IMR-90 (cell line): ENCODE measurements around the gene GMCL2. TPM values are rescaled to one million over a fixed set of nuclear protein-coding genes. Genes with fewer than 3 reads are reported as not detected.

Source experiments
- ATAC-seq: fragments of 200-7000 bp; cut with Tn5 transposase; 2 replicates; pipeline ENCODE4 v1.9.1; 2020; ENCODE audit warnings: low read depth, mild to moderate bottlenecking, moderate library complexity
- BruUV-seq: library from RNA; stranded (reverse); fragments of 400-500 nt; replicated peaks from 2 replicates; lab custom pipeline; 2021; lab: Mats Ljungman, UMichigan
- CTCF ChIA-PET: fragments of 300-600 bp; formaldehyde crosslinking; extraction: SDS; loops from one replicate; lab custom pipeline; 2021; ENCODE audit warnings: antibody characterized with exemption; lab: Yijun Ruan, JAX
- POLR2A ChIA-PET: fragments of 300-600 bp; sonication (Branson Sonifier 250); formaldehyde crosslinking; loops from one replicate; lab custom pipeline; 2022; ENCODE audit warnings: antibody characterized with exemption; ENCODE audit not compliant: unreplicated experiment; lab: Charles Lee
- DNase-seq: peaks from one replicate; pipeline ENCODE4 v3.0.0; 2013
- H2AFZ ChIP-seq: replicated peaks from 2 replicates; pipeline ENCODE3; 2013; ENCODE audit warnings: low read length, mild to moderate bottlenecking; ENCODE audit not compliant: poor library complexity
- H2AK5ac ChIP-seq: 2 replicates; pipeline ENCODE4 v1.6.1; 2013; ENCODE audit warnings: low read depth, low read length, inconsistent platforms
- H2AK9ac ChIP-seq: replicated peaks from 2 replicates; pipeline ENCODE3; 2013; ENCODE audit warnings: mild to moderate bottlenecking, low read depth, low read length, moderate library complexity; ENCODE audit not compliant: poor library complexity
- H2BK120ac ChIP-seq: 2 replicates; pipeline ENCODE4 v1.6.1; 2013; ENCODE audit warnings: low read depth, low read length, inconsistent platforms
- H2BK15ac ChIP-seq: 3 replicates; pipeline ENCODE4 v1.6.1; 2013; ENCODE audit warnings: low read depth, low read length, inconsistent platforms
- H2BK20ac ChIP-seq: 2 replicates; pipeline ENCODE4 v1.6.1; 2013; ENCODE audit warnings: low read depth, mild to moderate bottlenecking, inconsistent platforms, low read length, moderate library complexity
- H2BK5ac ChIP-seq: 2 replicates; pipeline ENCODE4 v1.6.1; 2013; ENCODE audit warnings: mild to moderate bottlenecking, low read depth, low read length, inconsistent platforms; ENCODE audit not compliant: poor library complexity, severe bottlenecking
- H3K14ac ChIP-seq: replicated peaks from 2 replicates; pipeline ENCODE4 v1.6.1; 2013; ENCODE audit warnings: low read depth, low read length, inconsistent platforms
- H3K18ac ChIP-seq: 2 replicates; pipeline ENCODE4 v1.6.1; 2013; ENCODE audit warnings: low read depth, low read length, control low read depth
- H3K23ac ChIP-seq: 2 replicates; pipeline ENCODE4 v1.6.1; 2013; ENCODE audit warnings: low read depth, low read length, inconsistent platforms
- H3K27ac ChIP-seq: 2 replicates; pipeline ENCODE4 v1.5.1; 2013; ENCODE audit warnings: mild to moderate bottlenecking, control low read depth, low read length; ENCODE audit not compliant: insufficient read depth
- H3K27me3 ChIP-seq: 2 replicates; pipeline ENCODE4 v1.6.1; 2013; ENCODE audit warnings: low read length; ENCODE audit not compliant: control insufficient read depth, insufficient read depth
- H3K36me3 ChIP-seq: 2 replicates; pipeline ENCODE4 v1.6.1; 2013; ENCODE audit warnings: low read length, mixed read lengths; ENCODE audit not compliant: control insufficient read depth, insufficient read depth
- H3K4ac ChIP-seq: 2 replicates; pipeline ENCODE4 v1.6.1; 2013; ENCODE audit warnings: low read depth, low read length, inconsistent platforms
- H3K4me1 ChIP-seq: 2 replicates; pipeline ENCODE4 v1.6.1; 2013; ENCODE audit warnings: low read length, mixed read lengths; ENCODE audit not compliant: control insufficient read depth, insufficient read depth
- H3K4me2 ChIP-seq: 2 replicates; pipeline ENCODE4 v1.6.1; 2013; ENCODE audit warnings: low read depth, mild to moderate bottlenecking, control low read depth, low read length, moderate library complexity
- H3K4me3 ChIP-seq: 2 replicates; pipeline ENCODE4 v1.5.1; 2013; ENCODE audit warnings: low read depth, mild to moderate bottlenecking, control low read depth, low read length, moderate library complexity; ENCODE audit not compliant: insufficient read depth
- H3K56ac ChIP-seq: 2 replicates; pipeline ENCODE4 v1.6.1; 2013; ENCODE audit warnings: low read length, inconsistent platforms; ENCODE audit not compliant: insufficient read depth; ENCODE audit errors: extremely low read depth
- H3K79me1 ChIP-seq, 2 experiments: 2 replicates each; pipeline ENCODE4 v1.6.1; 2013; ENCODE audit warnings: low read length in 2 of 2, inconsistent platforms in 1 of 2, low read depth in 1 of 2
- H3K9ac ChIP-seq: 2 replicates; pipeline ENCODE4 v1.6.1; 2013; ENCODE audit warnings: low read depth, low read length, control low read depth
- H3K9me1 ChIP-seq: 2 replicates; pipeline ENCODE4 v1.6.1; 2013; ENCODE audit warnings: low read length, inconsistent platforms; ENCODE audit not compliant: insufficient read depth
- H3K9me3 ChIP-seq: 2 replicates; pipeline ENCODE4 v1.6.1; 2013; ENCODE audit warnings: low read length; ENCODE audit not compliant: control insufficient read depth, insufficient read depth
- H4K20me1 ChIP-seq: 2 replicates; pipeline ENCODE4 v1.6.1; 2013; ENCODE audit warnings: low read length, inconsistent platforms; ENCODE audit not compliant: insufficient read depth
- H4K5ac ChIP-seq: 2 replicates; pipeline ENCODE4 v1.6.1; 2013; ENCODE audit warnings: mild to moderate bottlenecking, low read depth, low read length, control low read depth
- H4K8ac ChIP-seq, 2 experiments: 2 replicates each; pipeline ENCODE4 v1.6.1; 2013; ENCODE audit warnings: low read depth in 2 of 2, low read length in 2 of 2, control low read depth in 1 of 2, inconsistent platforms in 1 of 2
- H4K91ac ChIP-seq: 2 replicates; pipeline ENCODE4 v1.6.1; 2013; ENCODE audit warnings: low read depth, low read length, inconsistent platforms; ENCODE audit not compliant: insufficient read depth
- POLR2A ChIP-seq: IDR thresholded peaks from 2 replicates; pipeline ENCODE4 v1.6.1; 2012; ENCODE audit warnings: mild to moderate bottlenecking, low read depth, low read length
- RCOR1 ChIP-seq: IDR thresholded peaks from 2 replicates; pipeline ENCODE4 v1.6.1; 2012; ENCODE audit warnings: mild to moderate bottlenecking, low read length, improper control_type of control experiment; ENCODE audit not compliant: insufficient replicate concordance
- WGBS, 2 experiments: methylation state at CpG; one replicate each; pipeline versions ENCODE4 v1.1.5 to v1.1.7; 2013; ENCODE audit warnings: missing lambda C conversion rate in 2 of 2; ENCODE audit not compliant: insufficient read length in 1 of 2; ENCODE audit errors: extremely low coverage in 2 of 2; 5-methylcytosine and 5-hydroxymethylcytosine counted together
- dilution Hi-C: fragments of 300-500 bp; cut with HindIII; formaldehyde crosslinking; loops from one replicate; pipeline ENCODE4 v1.14.3; 2018; ENCODE audit warnings: low sequenced_read_pairs; ENCODE audit not compliant: unreplicated experiment
- in situ Hi-C: fragments of 300-500 bp; cut with MboI; formaldehyde crosslinking; loops from 3 replicates; pipeline ENCODE4 v1.14.3; 2019; ENCODE audit warnings: low sequenced_read_pairs, inconsistent platforms, mixed read lengths
- intact Hi-C: fragments of 100-400 bp; cut with micrococcal nuclease; formaldehyde crosslinking; loops from 2 replicates; pipeline ENCODE4 v1.10.0; 2022
- polyA plus RNA-seq, 3 experiments: library from polyadenylated mRNA; depleted of rRNA; stranded (reverse); fragments of >200 nt; gene quantifications; 2 replicates each; pipeline ENCODE4 v1.2.3, GENCODE V29; 2012; ENCODE audit warnings: low replicate concordance in 1 of 3
- total RNA-seq: library from RNA; depleted of rRNA; stranded (reverse); fragments of >200 nt; gene quantifications from 2 replicates; pipeline ENCODE4 v1.2.3, GENCODE V29; 2012

Gene GMCL2
- total and polyA plus RNA-seq, 2 of the 4 experiments (the other 2 are of a cell fraction), result not detected

DNA sequence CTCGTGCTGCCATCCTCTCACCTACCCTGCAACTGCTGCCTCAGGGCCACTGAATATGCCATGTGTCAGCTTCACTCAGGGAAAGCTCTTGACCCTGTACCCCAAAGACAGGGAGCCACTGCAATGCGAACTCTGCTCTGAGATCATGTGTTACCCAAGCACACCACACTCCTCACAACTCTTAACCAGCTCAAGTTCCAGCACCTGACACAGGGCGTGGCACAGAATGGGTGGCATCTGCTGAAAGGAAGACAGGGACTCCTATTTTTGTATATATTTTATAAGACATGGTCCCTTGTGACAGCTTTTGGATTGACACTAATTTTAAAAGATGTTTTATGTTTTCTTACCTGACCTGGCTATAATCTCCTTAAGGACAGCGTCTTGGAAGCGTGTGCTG lies 34.7 kb upstream of the GMCL2 start:
- H2AK9ac ChIP-seq, result no peak overlapping the region
- no peak overlapping the region for H4K8ac ChIP-seq
- H3K4ac ChIP-seq, result no peak overlapping the region
- no peak overlapping the region for H3K9ac ChIP-seq
- no peak overlapping the region for H3K4me2 ChIP-seq
- no peaks in the 10 kb centered on the region for H3K27me3 ChIP-seq
- H3K56ac ChIP-seq, result no peak overlapping the region
- dilution Hi-C loops, result no loop called here
- in situ Hi-C loops, result no loop called here
- intact Hi-C loops, result no loop called here
- H2BK20ac ChIP-seq, result no peak overlapping the region
- H2BK120ac ChIP-seq, result no peak overlapping the region
- 0 out of 2 replicates have a peak, but pooled peaks have one; percentile 11 for TF ChIP-seq POLR2A
- no peak for TF ChIP-seq RCOR1
- WGBS, 2 experiments, result 100% methylated on average over 1 of the region's 5 CpGs; no CpG with 5 or more reads in 1 of the 2 experiments
- no peak overlapping the region for H2BK5ac ChIP-seq
- H3K4me3 ChIP-seq, result no peak overlapping the region
- H3K4me1 ChIP-seq, result no peaks in the 10 kb centered on the region
- H3K79me1 ChIP-seq, result peaks cover 3 to 38% of the 10 kb centered on the region in 2 experiments; a peak in 3 of 4 replicates
- no TSS peak for BruUV-seq
- H4K91ac ChIP-seq, result no peak overlapping the region
- H3K23ac ChIP-seq, result no peak overlapping the region
- no peak for ATAC-seq
- POLR2A ChIA-PET, result no interaction called here
- H3K9me3 ChIP-seq, result no peaks in the 10 kb centered on the region
- peaks cover 9% of the 10 kb centered on the region; the same call in 1 of the 2 replicates for H4K20me1 ChIP-seq
- peaks cover 30% of the 10 kb centered on the region for H3K36me3 ChIP-seq
- H3K27ac ChIP-seq, result no peak overlapping the region
- CTCF ChIA-PET, result no interaction called here
- H3K18ac ChIP-seq, result no peak overlapping the region
- no peak for DNase-seq
- no peak overlapping the region for H4K5ac ChIP-seq
- peaks cover 17% of the 10 kb centered on the region for H3K9me1 ChIP-seq
- H3K14ac ChIP-seq, result no peak overlapping the region
- no peak overlapping the region for H2AK5ac ChIP-seq
- no peak overlapping the region for H2AFZ ChIP-seq
- H2BK15ac ChIP-seq, result no peak overlapping the region
